ENCODE data around the gene ANKS3. TPM values are rescaled to one million over a fixed set of nuclear protein-coding genes. Genes with fewer than 3 reads are reported as not detected.

ANKS3 gene
- total RNA-seq, 6 experiments from 2014 or later, result 4.7 to 10.7 (median 7.6) TPM

GRCh38 chr16:4771646-4772045 lies 37.6 kb upstream of the ANKS3 start:
- no peak overlapping the region for H3K4me3 ChIP-seq
- no peak for ATAC-seq
- peaks cover 0 to 9% (median 4%) of the 10 kb centered on the region in 4 donors for H3K4me1 ChIP-seq
- intact Hi-C loops (cut with DNase I), result no loop called here
- H3K27me3 ChIP-seq, result no peaks in the 10 kb centered on the region
- WGBS (ENCODE audit: insufficient coverage, low coverage, low lambda C conversion rate, missing lambda C conversion rate), result 66% methylated on average over 3 of the region's 3 CpGs
- no peak overlapping the region for H3K27ac ChIP-seq
- no peaks in the 10 kb centered on the region for H3K9me3 ChIP-seq
- DNase-seq, result no peak
- no peaks in the 10 kb centered on the region for H3K36me3 ChIP-seq
- TF ChIP-seq POLR2A (IDR thresholded peaks at IDR 0.05), result no peak

GRCh38 chr16:4769306-4769638 lies 35.2 kb upstream of the ANKS3 start:
- H3K36me3 ChIP-seq, result peaks cover 0 to under 1% (median 0%) of the 10 kb centered on the region in 4 donors
- H3K4me1 ChIP-seq, result peaks cover 0 to 18% (median 4%) of the 10 kb centered on the region in 4 donors
- H3K27ac ChIP-seq, result peak overlapping the region in 1 of 3 donors; percentile 48
- 46% methylated on average over 7 of the region's 7 CpGs for WGBS (ENCODE audit: insufficient coverage, low coverage, low lambda C conversion rate, missing lambda C conversion rate)
- no peaks in the 10 kb centered on the region for H3K9me3 ChIP-seq
- DNase-seq, result no peak
- no peaks in the 10 kb centered on the region for H3K27me3 ChIP-seq
- peak overlapping the region; percentile 97 to 99 (median 98) for H3K4me3 ChIP-seq
- intact Hi-C loops (cut with DNase I), result no loop called here
- TF ChIP-seq CTCF (IDR thresholded peaks at IDR 0.05) (no peak), POLR2A (IDR thresholded peaks at IDR 0.05) (no peak)
- no peak for ATAC-seq

- 3% methylated on average over 32 of the region's 48 CpGs for WGBS (ENCODE audit: insufficient coverage, low coverage, low lambda C conversion rate, missing lambda C conversion rate)
- intact Hi-C loops (cut with DNase I), result no loop called here
- H3K36me3 ChIP-seq, result peaks cover 0 to 6% (median 0%) of the 10 kb centered on the region in 4 donors
- DNase-seq (peak; percentile 95 to 99 (median 98)), ATAC-seq (peak; percentile 91 to 93 (median 91))
- H3K4me3 ChIP-seq, result peak overlapping the region; percentile 97 to 99 (median 98)
- H3K9me3 ChIP-seq, result no peaks in the 10 kb centered on the region
- H3K4me1 ChIP-seq, result peaks cover 0 to 18% (median 4%) of the 10 kb centered on the region in 4 donors
- TF ChIP-seq CTCF (IDR thresholded peaks at IDR 0.05) (no peak), POLR2A (IDR thresholded peaks at IDR 0.05) (peak; percentile 76)
- no peaks in the 10 kb centered on the region for H3K27me3 ChIP-seq
- peak overlapping the region; percentile 42 to 79 (median 77) for H3K27ac ChIP-seq
These were observed 34.7 kb upstream of the ANKS3 start for GRCh38 chr16:4768549-4769305.

GRCh38 chr16:4767872-4768548 lies 33.9 kb upstream of the ANKS3 start:
- peak overlapping the region; percentile 42 to 79 (median 77) for H3K27ac ChIP-seq
- peak in 1 of 4 donors; percentile 3 for ATAC-seq
- peaks cover 0 to 13% (median 3%) of the 10 kb centered on the region in 4 donors for H3K36me3 ChIP-seq
- no peak for TF ChIP-seq CTCF (IDR thresholded peaks at IDR 0.05)
- TF ChIP-seq POLR2A (IDR thresholded peaks at IDR 0.05), result no peak
- H3K4me3 ChIP-seq, result peak overlapping the region; percentile 97 to 99 (median 98)
- DNase-seq, result no peak
- H3K9me3 ChIP-seq, result no peaks in the 10 kb centered on the region
- peaks cover 0 to 18% (median 4%) of the 10 kb centered on the region in 4 donors for H3K4me1 ChIP-seq
- WGBS (ENCODE audit: insufficient coverage, low coverage, low lambda C conversion rate, missing lambda C conversion rate), result 43% methylated on average over 17 of the region's 17 CpGs
- H3K27me3 ChIP-seq, result no peaks in the 10 kb centered on the region
- intact Hi-C loops (cut with DNase I), result no loop called here

Measured in right lobe of liver (tissue), 6 donors.